Trophoblast cell (in vitro differentiated cells and primary cell): ENCODE data around the gene ADAMTSL1.

Experiments used
- DNase-seq, 2 donors: peaks; one replicate each; pipeline ENCODE4 v3.0.0-alpha.2; 2016
- H2AFZ ChIP-seq: 2 replicates; pipeline ENCODE4 v1.6.1; 2013; ENCODE audit warnings: low read length, moderate library complexity, mild to moderate bottlenecking; ENCODE audit not compliant: insufficient read depth, poor library complexity
- H2AK5ac ChIP-seq: 2 replicates; pipeline ENCODE4 v1.6.1; 2013; ENCODE audit warnings: mild to moderate bottlenecking, low read length
- H2BK120ac ChIP-seq: 2 replicates; pipeline ENCODE4 v1.6.1; 2013; ENCODE audit warnings: low read length, mild to moderate bottlenecking, moderate library complexity; ENCODE audit not compliant: insufficient read depth, poor library complexity
- H2BK12ac ChIP-seq: 2 replicates; pipeline ENCODE4 v1.6.1; 2013; ENCODE audit warnings: mild to moderate bottlenecking, low read length, moderate library complexity
- H2BK5ac ChIP-seq: 2 replicates; pipeline ENCODE4 v1.6.1; 2013; ENCODE audit warnings: low read length, low read depth, moderate library complexity, mild to moderate bottlenecking; ENCODE audit not compliant: poor library complexity
- H3K14ac ChIP-seq: 2 replicates; pipeline ENCODE4 v1.6.1; 2013; ENCODE audit warnings: mild to moderate bottlenecking, low read length
- H3K18ac ChIP-seq: 2 replicates; pipeline ENCODE4 v1.6.1; 2013; ENCODE audit warnings: mild to moderate bottlenecking, low read length
- H3K23ac ChIP-seq: 2 replicates; pipeline ENCODE4 v1.6.1; 2013; ENCODE audit warnings: low read length
- H3K27ac ChIP-seq: 2 replicates; pipeline ENCODE4 v1.5.1; 2013; ENCODE audit warnings: low read depth, mild to moderate bottlenecking, inconsistent platforms, low read length, moderate library complexity
- H3K27me3 ChIP-seq: 2 replicates; pipeline ENCODE4 v1.6.1; 2013; ENCODE audit warnings: inconsistent platforms, mild to moderate bottlenecking, low read length, moderate library complexity; ENCODE audit not compliant: insufficient read depth
- H3K36me3 ChIP-seq, 2 experiments: 1 replicate in 1 of 2; 2 replicates in 1 of 2; pipeline ENCODE4 v1.6.1; 2013; ENCODE audit warnings: low read length in 2 of 2, mild to moderate bottlenecking in 2 of 2, moderate library complexity in 1 of 2; ENCODE audit not compliant: insufficient read depth in 2 of 2, control insufficient read depth in 1 of 2
- H3K4ac ChIP-seq: 2 replicates; pipeline ENCODE4 v1.6.1; 2013; ENCODE audit warnings: low read depth, mild to moderate bottlenecking, low read length, moderate library complexity
- H3K4me1 ChIP-seq, 2 experiments: 1 replicate in 1 of 2; 2 replicates in 1 of 2; pipeline ENCODE4 v1.6.1; 2013; ENCODE audit warnings: low read length in 2 of 2, mild to moderate bottlenecking in 2 of 2, moderate library complexity in 1 of 2; ENCODE audit not compliant: insufficient read depth in 2 of 2, control insufficient read depth in 1 of 2
- H3K4me2 ChIP-seq: 2 replicates; pipeline ENCODE4 v1.6.1; 2013; ENCODE audit warnings: inconsistent platforms, mild to moderate bottlenecking, low read length, moderate library complexity
- H3K4me3 ChIP-seq: 2 replicates; pipeline ENCODE4 v1.5.1; 2013; ENCODE audit warnings: mild to moderate bottlenecking, low read depth, low read length, inconsistent platforms
- H3K79me1 ChIP-seq: one replicate; pipeline ENCODE4 v1.6.1; 2013; ENCODE audit warnings: low read length
- H3K79me2 ChIP-seq: 2 replicates; pipeline ENCODE4 v1.6.1; 2013; ENCODE audit warnings: low read length, mild to moderate bottlenecking; ENCODE audit not compliant: control insufficient read depth, insufficient read depth, poor library complexity
- H3K9ac ChIP-seq: 2 replicates; pipeline ENCODE4 v1.6.1; 2013; ENCODE audit warnings: mild to moderate bottlenecking, low read length
- H3K9me3 ChIP-seq: 2 replicates; pipeline ENCODE4 v1.6.1; 2013; ENCODE audit warnings: low read depth, mild to moderate bottlenecking, control low read depth, inconsistent platforms, low read length; ENCODE audit not compliant: insufficient read depth
- H4K12ac ChIP-seq: 2 replicates; pipeline ENCODE4 v1.6.1; 2013; ENCODE audit warnings: low read depth, mild to moderate bottlenecking, low read length, moderate library complexity
- H4K8ac ChIP-seq: 2 replicates; pipeline ENCODE4 v1.6.1; 2013; ENCODE audit warnings: low read depth, mild to moderate bottlenecking, low read length, moderate library complexity
- H4K91ac ChIP-seq: one replicate; pipeline ENCODE4 v1.6.1; 2013; ENCODE audit warnings: low read depth, mild to moderate bottlenecking, low read length, moderate library complexity
- WGBS: extraction: QIAGEN DNeasy Blood & Tissue Kit; methylation state at CpG from one replicate; pipeline ENCODE4 v1.1.7; 2013; ENCODE audit warnings: missing lambda C conversion rate; ENCODE audit not compliant: insufficient read length, insufficient coverage; ENCODE audit errors: extremely low coverage; 5-methylcytosine and 5-hydroxymethylcytosine counted together

ADAMTSL1 gene

GRCh38 chr9:18487611-18488010 is 13.7 kb downstream of the ADAMTSL1 start:
- Histone ChIP-seq H3K23ac (no peak overlapping the region), H3K27ac (no peak overlapping the region), H3K14ac (no peak overlapping the region), H2BK120ac (no peak overlapping the region), H3K4ac (no peak overlapping the region), H3K79me2 (no peaks in the 10 kb centered on the region), H2BK5ac (no peak overlapping the region), H3K4me2 (no peak overlapping the region), H3K18ac (no peak overlapping the region), H4K91ac (no peak overlapping the region), H2BK12ac (no peak overlapping the region), H3K36me3 (no peaks in the 10 kb centered on the region), H3K9me3 (no peaks in the 10 kb centered on the region), H3K4me1 (no peaks in the 10 kb centered on the region), H3K4me3 (no peak overlapping the region), H4K12ac (no peak overlapping the region), H2AFZ (no peak overlapping the region), H4K8ac (no peak overlapping the region), H3K27me3 (no peaks in the 10 kb centered on the region), H2AK5ac (no peak overlapping the region), H3K79me1 (no peaks in the 10 kb centered on the region), H3K9ac (no peak overlapping the region)
- WGBS, result no CpG with 5 or more reads among the region's 7 CpGs
- DNase-seq, result no peak

GRCh38 chr9:18488886-18489285 is 14.9 kb downstream of the ADAMTSL1 start:
- no peak overlapping the region for H3K27ac ChIP-seq
- H3K4me1 ChIP-seq, result no peaks in the 10 kb centered on the region
- no peak overlapping the region for H3K14ac ChIP-seq
- H2AFZ ChIP-seq, result no peak overlapping the region
- no peak overlapping the region for H2BK5ac ChIP-seq
- H3K23ac ChIP-seq, result no peak overlapping the region
- H3K79me1 ChIP-seq, result no peaks in the 10 kb centered on the region
- H4K12ac ChIP-seq, result no peak overlapping the region
- no peak overlapping the region for H3K4me2 ChIP-seq
- H3K9ac ChIP-seq, result no peak overlapping the region
- H3K9me3 ChIP-seq, result no peaks in the 10 kb centered on the region
- no peaks in the 10 kb centered on the region for H3K36me3 ChIP-seq
- H3K27me3 ChIP-seq, result no peaks in the 10 kb centered on the region
- H3K18ac ChIP-seq, result no peak overlapping the region
- no peak overlapping the region for H2BK12ac ChIP-seq
- no peak overlapping the region for H3K4ac ChIP-seq
- no peak overlapping the region for H4K8ac ChIP-seq
- DNase-seq, result no peak
- no peak overlapping the region for H4K91ac ChIP-seq
- no CpG with 5 or more reads among the region's 2 CpGs for WGBS
- H2AK5ac ChIP-seq, result no peak overlapping the region
- H3K79me2 ChIP-seq, result no peaks in the 10 kb centered on the region
- no peak overlapping the region for H2BK120ac ChIP-seq
- no peak overlapping the region for H3K4me3 ChIP-seq

- no peak overlapping the region for H3K23ac ChIP-seq
- no peak overlapping the region for H2AK5ac ChIP-seq
- H4K8ac ChIP-seq, result no peak overlapping the region
- H3K4me2 ChIP-seq, result no peak overlapping the region
- H3K79me1 ChIP-seq, result no peaks in the 10 kb centered on the region
- no peaks in the 10 kb centered on the region for H3K9me3 ChIP-seq
- H3K4ac ChIP-seq, result no peak overlapping the region
- no peak overlapping the region for H3K9ac ChIP-seq
- no peak for DNase-seq
- no peak overlapping the region for H3K18ac ChIP-seq
- H3K27me3 ChIP-seq, result no peaks in the 10 kb centered on the region
- no peaks in the 10 kb centered on the region for H3K4me1 ChIP-seq
- H3K14ac ChIP-seq, result no peak overlapping the region
- no peak overlapping the region for H4K12ac ChIP-seq
- no peaks in the 10 kb centered on the region for H3K79me2 ChIP-seq
- H2AFZ ChIP-seq, result no peak overlapping the region
- no peak overlapping the region for H2BK120ac ChIP-seq
- no peak overlapping the region for H3K4me3 ChIP-seq
- no peaks in the 10 kb centered on the region for H3K36me3 ChIP-seq
- H2BK12ac ChIP-seq, result no peak overlapping the region
- no peak overlapping the region for H3K27ac ChIP-seq
- no peak overlapping the region for H4K91ac ChIP-seq
- H2BK5ac ChIP-seq, result no peak overlapping the region
- no CpG with 5 or more reads among the region's 2 CpGs for WGBS
These were observed 15.9 kb downstream of the ADAMTSL1 start for GRCh38 chr9:18489861-18490260.

GRCh38 chr9:18490641-18491370 is 16.9 kb downstream of the ADAMTSL1 start:
- H3K9me3 ChIP-seq, result no peaks in the 10 kb centered on the region
- H3K79me2 ChIP-seq, result no peaks in the 10 kb centered on the region
- H2AFZ ChIP-seq, result no peak overlapping the region

More at GRCh38 chr9:18490641-18491370, 16.9 kb downstream of the ADAMTSL1 start:
- Histone ChIP-seq H3K27ac (no peak overlapping the region), H3K18ac (no peak overlapping the region), H3K4me2 (no peak overlapping the region), H2BK12ac (no peak overlapping the region), H4K91ac (no peak overlapping the region), H4K12ac (no peak overlapping the region), H2BK5ac (no peak overlapping the region), H2AK5ac (no peak overlapping the region), H3K4me3 (no peak overlapping the region), H3K27me3 (no peaks in the 10 kb centered on the region), H3K9ac (no peak overlapping the region), H3K14ac (no peak overlapping the region), H3K4ac (no peak overlapping the region), H4K8ac (no peak overlapping the region), H3K36me3 (no peaks in the 10 kb centered on the region), H3K4me1 (no peaks in the 10 kb centered on the region), H3K23ac (no peak overlapping the region), H3K79me1 (no peaks in the 10 kb centered on the region), H2BK120ac (no peak overlapping the region)
- DNase-seq, result no peak
- WGBS, result no CpG with 5 or more reads among the region's 7 CpGs
